ENCODE measurements around the gene SEMA3F. TPM values are rescaled to one million over a fixed set of nuclear protein-coding genes. Genes with fewer than 3 reads are reported as not detected.
"Not testable (repeated sequence)": the region's sequence is repeated elsewhere in the genome, so short reads cannot be mapped to it uniquely, and the experiment has no call there.

Gene SEMA3F
- total RNA-seq, 6 experiments from 2014 or later = 20.5 to 35.6 (median 22.8) TPM

GRCh38 chr3:50224639-50225038, 69.5 kb downstream of the SEMA3F start:
- no peak overlapping the region for H3K27ac Mint-ChIP-seq
- DNase-seq = no peak
- H3K27me3 Mint-ChIP-seq (ENCODE audit: insufficient read depth) = peaks cover 12% of the 10 kb centered on the region
- H3K4me1 Mint-ChIP-seq (ENCODE audit: low read depth) = peaks cover 33% of the 10 kb centered on the region
- H3K36me3 Mint-ChIP-seq (ENCODE audit: low read depth) = no peaks in the 10 kb centered on the region
- H3K9me3 Mint-ChIP-seq = no peaks in the 10 kb centered on the region
- H3K4me3 Mint-ChIP-seq = no peak overlapping the region
- TF ChIP-seq CTCF (IDR thresholded peaks at IDR 0.05) = no peak

GRCh38 chr3:50226888-50227389, 71.8 kb downstream of the SEMA3F start:
- DNase-seq = peak; percentile 26
- Mint-ChIP-seq H3K9me3 (no peaks in the 10 kb centered on the region), H3K27me3 (ENCODE audit: insufficient read depth) (peaks cover 12% of the 10 kb centered on the region), H3K4me1 (ENCODE audit: low read depth) (peaks cover 44% of the 10 kb centered on the region), H3K27ac (peak overlapping the region; percentile 79), H3K36me3 (ENCODE audit: low read depth) (no peaks in the 10 kb centered on the region), H3K4me3 (peak overlapping the region; percentile 91)
- no peak for TF ChIP-seq CTCF (IDR thresholded peaks at IDR 0.05)

- Mint-ChIP-seq H3K27me3 (ENCODE audit: insufficient read depth) (peaks cover 12% of the 10 kb centered on the region), H3K4me3 (peak overlapping the region; percentile 91), H3K27ac (peak overlapping the region; percentile 75), H3K4me1 (ENCODE audit: low read depth) (peaks cover 44% of the 10 kb centered on the region), H3K9me3 (no peaks in the 10 kb centered on the region), H3K36me3 (ENCODE audit: low read depth) (no peaks in the 10 kb centered on the region)
- TF ChIP-seq CTCF (IDR thresholded peaks at IDR 0.05) = peak; percentile 95
- peak; percentile 84 for DNase-seq
These were observed 72.5 kb downstream of the SEMA3F start for GRCh38 chr3:50227390-50228183.

- Mint-ChIP-seq H3K27ac (peak overlapping the region; percentile 75), H3K27me3 (ENCODE audit: insufficient read depth) (peaks cover 13% of the 10 kb centered on the region), H3K4me1 (ENCODE audit: low read depth) (peaks cover 44% of the 10 kb centered on the region), H3K4me3 (peak overlapping the region; percentile 91)
- H3K9me3 Mint-ChIP-seq; DNase-seq; H3K36me3 Mint-ChIP-seq (ENCODE audit: low read depth): not testable (repeated sequence)
These were observed 73.2 kb downstream of the SEMA3F start for GRCh38 chr3:50228184-50228763.

- no peak for DNase-seq
- Mint-ChIP-seq H3K4me1 (ENCODE audit: low read depth) (peaks cover 48% of the 10 kb centered on the region), H3K4me3 (no peak overlapping the region), H3K27me3 (ENCODE audit: insufficient read depth) (peaks cover 7% of the 10 kb centered on the region), H3K27ac (no peak overlapping the region), H3K9me3 (no peaks in the 10 kb centered on the region), H3K36me3 (ENCODE audit: low read depth) (no peaks in the 10 kb centered on the region)
- TF ChIP-seq CTCF (IDR thresholded peaks at IDR 0.05) = no peak
These were observed 74.4 kb downstream of the SEMA3F start for GRCh38 chr3:50229490-50229889.

All from HFFc6 (cell line).